ENCODE results near the gene DTNBP1. TPM values are rescaled to one million over a fixed set of nuclear protein-coding genes. Genes with fewer than 3 reads are reported as not detected.

The DTNBP1 gene
- total RNA-seq, 1 experiment from 2014 or later = 23.7 TPM

DNA sequence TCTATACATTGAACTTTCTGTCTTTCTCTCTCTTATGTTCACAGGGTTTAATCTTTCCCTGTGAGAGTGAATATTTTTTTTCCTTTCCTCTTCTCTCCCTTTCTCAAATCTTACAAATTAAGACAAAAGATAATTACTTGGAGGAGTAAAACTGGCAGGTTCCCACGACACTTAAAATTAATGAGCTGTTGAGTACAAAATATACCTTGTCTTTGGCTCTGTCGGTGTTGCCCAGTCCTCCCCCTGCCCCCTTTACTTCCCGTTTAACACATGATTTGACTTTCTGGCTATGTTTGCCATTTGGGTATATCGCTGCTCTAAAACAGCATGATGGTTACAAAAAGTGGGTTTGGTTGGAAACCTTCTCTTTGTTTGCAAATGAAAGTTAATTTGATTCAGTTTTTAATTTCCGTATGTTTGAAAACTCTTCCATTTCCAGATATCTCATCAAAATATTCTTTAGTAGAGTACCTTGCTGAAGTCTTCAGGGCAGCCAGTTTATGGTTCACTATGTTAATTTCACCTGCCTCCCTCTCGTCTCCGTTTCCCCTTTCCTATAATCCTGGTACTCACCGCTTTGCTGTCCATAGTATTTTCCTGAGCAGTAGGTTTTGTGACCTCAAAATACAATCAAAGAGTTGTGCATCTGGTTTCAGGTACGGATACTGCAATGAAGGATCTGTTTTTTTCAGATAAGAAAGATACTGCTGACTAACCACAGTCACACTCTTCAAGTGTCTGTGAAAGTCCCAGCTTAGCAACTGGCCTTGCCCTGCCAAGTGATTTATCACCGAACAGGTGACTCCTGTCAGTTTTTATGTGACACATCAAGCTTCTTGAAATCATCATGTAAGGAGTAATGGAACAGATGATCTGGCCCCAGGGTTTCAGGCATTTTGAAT, 181.2 kb downstream of the DTNBP1 start:
- peak; percentile 28 for DNase-seq (ENCODE audit: low read depth)

DNA sequence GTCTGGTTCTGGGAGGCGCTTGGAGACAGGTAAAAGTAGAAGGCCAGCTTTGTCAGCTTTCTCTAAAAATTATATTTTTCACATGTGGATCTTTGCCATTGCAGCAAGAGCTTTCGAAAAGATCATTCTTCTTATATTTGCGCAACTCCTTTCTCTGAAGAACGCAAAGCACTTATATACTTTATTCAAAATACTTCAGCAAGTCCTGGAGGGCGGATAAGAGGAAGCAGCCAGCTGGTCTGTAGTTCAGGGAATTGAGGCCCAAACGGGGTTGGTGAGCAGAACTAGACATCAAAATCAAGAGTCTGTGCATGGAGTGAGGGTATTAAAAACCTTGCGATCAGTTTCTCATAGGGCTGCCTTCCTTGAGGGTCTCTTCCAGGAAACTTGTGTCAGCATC, 182.3 kb downstream of the DTNBP1 start:
- DNase-seq (ENCODE audit: low read depth) = no peak

DNA sequence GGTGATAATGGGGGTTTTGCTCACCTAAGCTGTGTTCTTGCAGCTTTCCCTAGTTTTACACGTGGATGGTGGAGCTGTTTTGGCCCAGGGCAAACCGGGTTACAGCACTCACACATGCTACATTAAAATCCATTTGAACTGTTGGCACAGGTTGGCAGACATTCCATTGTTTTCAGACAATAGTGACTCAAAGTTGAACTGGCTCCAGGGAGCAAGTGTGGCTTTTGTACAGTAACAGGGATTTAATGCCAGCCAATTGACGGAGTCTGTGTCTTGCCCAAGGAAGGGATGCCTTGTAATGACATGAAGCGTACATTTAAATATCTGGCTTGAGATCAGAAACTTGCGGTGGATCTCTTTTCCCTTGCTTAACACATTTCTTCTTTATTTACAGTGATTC, 183.1 kb downstream of the DTNBP1 start:
- DNase-seq (ENCODE audit: low read depth) = peak; percentile 98

DNA sequence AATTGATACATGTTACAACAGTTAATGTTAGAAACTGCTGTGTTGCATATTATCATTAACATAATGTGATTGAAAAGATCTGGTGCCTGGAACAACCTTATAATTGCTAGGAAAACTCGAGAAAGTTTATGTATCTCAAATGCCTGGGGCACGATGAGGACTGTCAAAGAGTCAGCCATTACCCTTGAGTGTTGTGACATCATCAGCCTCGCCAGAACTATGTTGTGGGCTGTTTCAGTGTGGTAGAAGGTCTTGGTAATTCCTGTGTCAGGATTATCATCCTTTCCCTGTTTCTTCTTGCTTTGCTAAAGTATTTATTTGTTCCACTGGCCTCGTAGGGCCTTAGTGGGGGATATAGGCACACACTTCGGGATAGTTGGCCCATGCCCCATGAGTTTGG, 185.1 kb downstream of the DTNBP1 start:
- DNase-seq (ENCODE audit: low read depth) = peak; percentile 52

DNA sequence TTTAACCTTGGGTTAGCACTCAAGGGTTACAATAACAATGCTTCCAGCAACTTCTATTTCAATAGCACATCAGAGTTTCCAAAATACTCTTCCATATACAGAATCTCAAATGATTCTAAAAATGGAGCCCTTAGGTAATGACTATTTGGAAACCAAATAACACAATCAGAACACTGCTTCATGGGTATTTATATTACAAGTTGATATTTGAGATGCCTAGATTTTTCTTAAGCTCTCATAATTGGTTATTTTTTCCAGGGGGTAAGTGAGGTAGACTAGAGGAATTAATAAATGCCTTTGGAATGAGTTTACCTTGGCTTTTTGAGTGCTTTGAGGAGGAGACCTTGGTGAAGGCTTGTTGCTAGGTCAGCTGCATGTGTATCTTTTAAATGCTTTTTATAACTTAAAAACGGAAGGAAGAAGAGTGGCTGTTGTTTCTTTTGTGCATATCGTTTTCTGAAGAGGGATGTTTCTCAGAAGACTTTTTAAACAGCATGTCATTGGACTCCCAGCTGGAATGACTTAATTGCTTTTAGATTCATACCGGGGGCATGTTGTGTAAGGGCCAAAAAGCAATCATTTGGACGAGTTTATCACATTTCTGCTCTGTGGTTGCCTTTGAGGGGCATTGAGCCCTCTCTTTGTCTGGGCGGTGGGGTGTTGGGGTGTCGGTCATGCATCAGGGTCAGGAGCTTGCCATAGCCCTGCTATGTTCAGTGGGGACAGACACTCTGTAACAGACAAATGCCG, 186.0 kb downstream of the DTNBP1 start:
- peak; percentile 89 for DNase-seq (ENCODE audit: low read depth)

DNA sequence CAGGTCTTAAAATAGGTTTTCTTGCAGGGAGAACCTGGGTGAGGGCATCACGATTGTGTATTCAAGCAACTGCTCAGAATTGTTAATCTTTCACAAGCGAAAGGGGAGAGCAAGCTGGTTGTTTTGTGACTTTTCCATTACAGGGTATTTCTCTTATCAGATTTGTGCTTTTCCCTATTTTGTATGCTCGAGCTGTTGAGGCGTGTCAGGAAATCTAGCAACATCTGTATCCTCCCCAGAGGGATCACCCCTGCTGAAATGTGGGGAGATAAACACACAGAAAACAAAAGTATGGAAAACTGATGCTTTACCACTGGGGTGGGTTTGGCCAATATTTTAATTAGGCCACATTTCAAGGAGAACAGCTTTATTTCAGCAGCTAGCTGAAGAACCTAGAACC, 187.0 kb downstream of the DTNBP1 start:
- DNase-seq (ENCODE audit: low read depth) = no peak

DNA sequence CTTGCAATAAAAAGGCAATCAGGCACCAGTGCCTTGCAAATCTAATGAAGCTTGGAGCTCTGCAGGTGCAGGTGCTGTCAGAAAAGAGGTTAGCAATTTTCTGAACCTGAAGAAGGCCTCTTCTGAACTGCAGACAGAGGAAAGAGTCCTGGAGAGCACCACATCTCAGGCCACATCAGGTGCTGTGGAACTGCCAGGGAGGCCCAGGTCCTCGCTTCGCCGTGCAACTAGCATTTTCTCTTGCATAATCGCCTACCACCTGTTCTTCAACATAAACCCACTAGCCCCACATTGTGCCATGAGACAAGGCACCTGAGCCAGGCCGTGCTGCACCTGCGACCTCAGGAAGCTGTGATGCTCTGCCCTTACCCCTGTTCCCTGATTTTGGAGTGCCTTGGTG, 187.6 kb downstream of the DTNBP1 start:
- no peak for DNase-seq (ENCODE audit: low read depth)

DNA sequence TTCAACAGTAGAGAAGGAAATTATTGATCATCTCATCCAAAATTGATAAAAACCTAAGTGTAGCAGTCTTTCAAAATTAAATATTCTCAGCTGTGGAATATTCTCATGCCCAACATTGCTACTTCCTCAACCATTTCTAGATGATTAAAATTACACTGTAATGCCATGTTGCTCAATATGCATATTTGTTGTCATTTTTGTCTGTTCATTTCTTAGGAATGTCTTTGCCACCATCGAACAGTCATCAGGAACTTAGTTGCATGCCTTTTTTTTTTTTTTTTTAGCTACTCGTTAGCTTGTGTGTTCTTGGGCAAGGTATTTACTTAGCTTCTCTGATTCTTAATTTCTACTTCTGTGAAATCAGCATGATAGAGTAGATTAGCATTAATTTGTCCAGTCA, 188.6 kb downstream of the DTNBP1 start:
- peak; percentile 75 for DNase-seq (ENCODE audit: low read depth)

DNA sequence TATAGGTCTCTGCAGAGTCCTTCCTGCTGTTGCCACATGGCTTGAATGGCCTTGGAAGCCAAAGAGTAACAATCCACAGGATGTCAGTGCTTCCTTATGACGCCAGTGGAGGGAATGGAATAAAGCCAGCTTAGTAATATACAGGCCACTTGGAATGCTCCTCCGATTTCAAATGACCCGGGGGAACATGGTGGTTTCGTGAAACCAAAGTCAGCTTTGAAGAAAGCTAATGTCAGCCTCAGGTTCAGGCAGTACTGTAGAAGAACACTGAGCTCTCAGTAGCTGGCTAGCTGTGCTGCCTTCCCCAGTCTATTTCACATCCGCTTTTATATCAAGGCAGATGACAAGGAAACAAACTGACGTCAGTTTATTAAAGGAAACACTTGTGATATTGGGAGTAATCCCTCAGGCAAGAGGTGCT, 189.1 kb downstream of the DTNBP1 start:
- DNase-seq (ENCODE audit: low read depth) = peak; percentile 99

DNA sequence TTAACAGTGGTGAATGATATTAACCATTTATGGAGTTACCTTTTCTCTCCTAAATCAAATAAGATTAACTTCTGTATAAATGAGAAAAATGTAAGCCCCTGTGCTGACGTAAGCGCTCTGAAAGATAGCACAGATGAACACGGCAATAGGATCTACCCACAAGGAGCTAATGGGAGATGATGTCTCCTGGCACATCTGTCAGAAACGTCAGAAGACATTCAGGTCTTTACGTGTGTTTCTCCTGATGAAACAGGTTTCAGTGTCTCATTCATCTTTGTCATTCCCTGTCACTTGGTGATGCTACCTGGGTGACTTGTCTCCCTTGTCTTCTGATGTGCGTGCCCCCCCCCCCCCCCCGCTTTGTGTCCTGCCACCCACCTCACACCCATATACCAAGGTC, 189.7 kb downstream of the DTNBP1 start:
- DNase-seq (ENCODE audit: low read depth) = no peak

Data from M059J (cell line).